Activated CD8-positive, alpha-beta memory T cell treated with anti-CD3 and anti-CD28 coated beads for 4 hours (primary cell): Measurements from ENCODE around the gene GPR171.

ENCODE experiments used
- DNase-seq, 2 donors: peaks; one replicate each; pipeline ENCODE4 v3.0.0-alpha.2; 2020; ENCODE audit warnings: low read depth in 2 of 2

Gene GPR171

DNA sequence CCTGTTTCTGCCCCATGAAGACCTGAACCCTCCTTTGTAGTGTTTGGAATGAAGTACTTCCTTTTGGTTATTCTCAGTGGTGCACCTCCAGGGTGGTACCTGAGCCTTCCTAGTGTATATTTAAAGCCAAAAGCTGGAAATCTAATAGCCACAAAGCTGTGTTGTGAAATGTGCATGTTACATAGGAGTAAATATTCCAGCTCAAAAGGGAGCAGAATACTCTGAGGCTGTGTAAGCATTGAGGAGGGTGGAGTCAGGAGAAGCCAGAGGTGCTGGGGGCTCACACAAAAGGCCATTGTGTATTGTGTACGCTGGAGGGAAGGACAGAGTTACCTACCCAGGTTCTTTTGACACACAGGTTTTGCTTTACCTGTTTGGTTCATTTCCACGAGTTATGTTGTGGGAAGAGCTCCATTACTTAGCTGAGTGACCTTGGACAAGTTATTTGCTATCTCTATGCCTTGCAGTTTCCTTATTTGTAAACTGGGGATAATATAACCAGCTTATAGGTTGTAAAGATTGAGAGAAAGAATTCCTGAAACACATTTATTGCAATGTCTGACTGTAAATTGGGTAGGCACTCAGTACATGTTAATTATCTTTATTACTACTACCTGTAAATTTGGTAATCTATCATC lies 24.7 kb downstream of the GPR171 start:
- DNase-seq = no peak

DNA sequence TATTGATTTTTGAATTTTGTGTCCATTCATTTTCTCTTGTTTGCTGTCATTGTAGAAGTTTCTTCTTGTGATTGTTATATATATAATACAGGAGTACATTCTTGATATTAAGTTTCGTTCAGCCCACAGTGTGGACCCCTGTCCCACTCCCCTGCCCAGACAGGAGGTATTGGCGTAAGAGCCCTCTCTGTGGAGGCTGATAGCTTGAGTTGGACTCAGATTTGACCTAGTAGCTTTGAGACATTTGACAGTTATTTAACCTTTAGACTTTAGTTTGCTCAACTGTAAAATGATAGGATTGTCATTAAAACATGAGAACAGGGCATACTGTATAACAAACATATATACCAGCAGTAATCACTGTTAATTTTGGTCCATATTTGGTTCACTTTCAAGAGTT lies 27.1 kb downstream of the GPR171 start:
- DNase-seq = no peak

DNA sequence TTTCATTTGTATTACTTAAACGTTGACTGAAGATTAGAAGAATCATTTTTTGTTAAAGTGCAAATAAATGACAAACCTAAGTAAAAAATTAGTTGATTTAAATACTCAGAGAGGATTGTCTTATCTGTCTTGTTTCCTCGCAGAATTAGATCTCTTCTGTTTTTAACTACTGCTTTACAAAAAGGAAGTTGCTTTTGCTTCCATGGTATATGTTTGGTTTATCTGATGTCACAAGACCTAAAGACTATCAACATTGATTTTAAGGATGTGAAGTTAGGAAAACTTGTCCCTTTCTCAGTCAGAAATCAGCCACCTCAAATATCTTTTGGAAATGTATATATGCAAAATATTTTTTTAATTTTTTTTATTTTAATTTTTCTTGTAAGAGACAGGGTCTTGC lies 28.7 kb downstream of the GPR171 start:
- DNase-seq = no peak

DNA sequence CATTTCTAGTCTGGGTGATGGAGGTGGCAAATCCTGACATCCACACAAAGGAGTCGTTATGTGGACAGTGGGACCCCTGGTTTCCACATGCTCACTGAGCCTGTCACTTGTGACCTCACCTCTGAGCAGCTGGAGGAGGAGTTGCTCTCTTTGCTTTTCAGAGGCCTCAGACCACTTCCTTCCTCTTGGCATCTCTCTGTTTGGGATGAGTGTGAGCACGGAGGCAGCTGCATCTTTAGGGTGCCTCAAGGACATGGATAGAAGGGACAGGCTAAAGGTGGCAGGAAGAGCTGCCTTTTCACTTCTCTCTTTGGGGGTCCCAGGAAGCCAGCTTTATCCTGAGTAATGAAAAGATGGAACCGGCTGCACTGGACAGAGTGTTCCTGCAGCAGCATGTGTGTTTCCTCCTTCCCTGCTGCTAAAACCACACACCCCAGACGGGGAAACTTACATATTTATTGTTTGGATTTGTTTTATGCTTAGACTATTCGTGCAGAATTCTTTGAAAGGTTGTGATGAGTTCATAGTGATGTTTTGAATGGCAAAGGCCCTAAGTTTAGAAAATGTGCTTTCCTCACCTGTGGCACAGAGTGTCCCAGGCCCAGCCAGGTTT lies 31.8 kb downstream of the GPR171 start:
- no peak for DNase-seq

DNA sequence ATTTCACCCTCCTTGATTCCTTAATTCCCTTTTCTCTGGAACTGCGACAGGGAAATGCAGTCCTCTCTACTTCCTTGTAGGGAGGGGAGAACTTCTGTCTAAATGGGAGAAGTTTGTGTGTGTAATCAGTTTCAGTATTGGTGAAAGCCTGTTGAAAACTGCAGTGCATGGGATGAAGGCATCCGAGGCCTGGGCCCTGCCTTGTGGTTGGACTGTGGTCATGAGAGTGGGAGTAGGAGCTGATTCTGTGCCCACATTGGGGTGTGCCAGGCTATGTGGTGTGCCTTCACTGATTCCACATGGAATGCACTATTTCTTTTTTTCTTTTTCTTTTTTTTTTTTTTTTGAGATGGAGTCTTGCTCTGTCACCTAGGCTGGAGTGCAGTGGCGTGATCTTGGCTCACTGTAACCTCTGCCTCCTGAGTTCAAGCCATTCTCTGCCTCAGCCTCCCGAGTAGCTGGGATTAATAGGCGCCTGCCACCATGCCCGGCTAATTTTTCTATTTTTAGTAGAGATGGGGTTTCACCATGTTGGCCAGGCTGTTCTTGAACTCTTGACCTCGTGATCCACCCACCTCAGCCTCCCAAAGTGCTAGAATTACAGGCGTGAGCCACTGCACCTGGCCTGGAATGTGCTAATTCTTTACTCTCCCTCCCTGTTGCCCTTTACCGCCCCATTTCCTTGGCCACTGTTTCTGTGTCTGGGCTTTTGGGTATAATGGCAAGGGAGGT lies 32.9 kb downstream of the GPR171 start:
- peak; percentile 6 to 12 for DNase-seq

DNA sequence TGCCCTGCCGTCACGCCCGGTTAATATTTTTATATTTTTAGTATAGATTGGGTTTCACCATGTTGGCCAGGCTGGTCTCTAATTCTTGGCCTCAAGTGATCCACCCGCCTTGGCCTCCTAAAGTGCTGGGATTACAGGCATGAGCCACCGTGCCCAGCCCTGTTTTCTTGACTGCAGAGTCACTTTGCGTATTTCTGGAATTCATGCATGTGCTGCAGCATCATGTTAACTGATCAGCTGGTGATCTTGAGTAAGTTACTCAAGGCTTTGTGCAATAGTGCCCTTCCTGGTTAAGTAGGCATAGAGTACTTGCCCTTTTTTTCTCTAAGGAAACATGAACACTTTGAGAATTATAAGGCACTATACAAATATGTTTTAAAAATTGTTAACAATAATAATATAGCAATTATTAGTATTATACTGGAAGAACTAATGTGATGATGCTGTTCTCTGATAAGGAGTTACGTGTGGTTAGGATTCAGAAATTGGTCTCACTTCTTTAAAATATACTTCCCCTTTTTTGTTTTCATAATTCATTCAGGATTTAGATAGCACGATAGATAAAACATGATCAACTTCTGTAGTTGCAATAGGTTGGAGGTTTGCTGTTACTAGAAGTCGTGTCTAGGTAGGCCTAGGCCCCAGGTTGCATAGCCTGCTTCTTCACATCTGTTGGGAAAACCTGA lies 33.6 kb downstream of the GPR171 start:
- no peak for DNase-seq

DNA sequence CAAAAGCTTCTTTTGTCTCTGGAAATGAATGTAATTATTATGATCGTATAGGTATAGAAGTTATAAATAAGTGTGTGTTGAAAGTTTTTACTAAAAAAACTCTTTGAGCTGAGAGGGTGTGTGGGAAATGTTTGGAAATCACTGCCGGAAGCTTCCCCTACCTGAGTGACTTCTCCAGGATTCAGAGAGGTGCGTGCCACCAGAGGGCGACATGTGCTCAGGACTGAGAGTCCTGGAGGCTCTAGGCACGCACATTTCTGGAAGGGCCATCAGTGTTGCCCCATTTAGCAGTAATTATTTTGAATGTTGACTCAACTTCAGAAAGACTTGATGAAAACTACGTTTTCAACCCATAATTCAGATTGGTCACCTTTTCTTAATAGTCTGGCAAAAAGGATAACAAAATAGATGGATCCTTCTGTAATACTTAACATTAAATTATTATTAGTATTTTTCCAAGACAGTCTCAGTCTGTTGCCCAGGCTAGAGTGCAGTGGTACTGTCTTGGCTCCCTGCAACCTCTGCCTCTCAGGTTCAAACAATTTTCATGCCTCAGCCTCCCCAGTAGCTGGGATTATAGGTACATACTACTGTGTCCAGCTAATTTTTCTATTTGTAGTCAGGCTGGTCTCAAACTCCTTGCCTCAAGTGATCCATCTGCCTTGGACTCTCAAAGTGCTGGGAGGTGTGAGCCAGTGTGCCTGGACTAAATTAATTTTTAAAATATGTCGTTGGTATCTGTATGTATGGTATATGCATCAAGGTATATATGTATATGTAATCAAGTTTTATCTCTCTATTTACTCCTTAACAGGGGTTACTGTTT lies 34.5 kb downstream of the GPR171 start:
- peak; percentile 70 to 74 for DNase-seq

DNA sequence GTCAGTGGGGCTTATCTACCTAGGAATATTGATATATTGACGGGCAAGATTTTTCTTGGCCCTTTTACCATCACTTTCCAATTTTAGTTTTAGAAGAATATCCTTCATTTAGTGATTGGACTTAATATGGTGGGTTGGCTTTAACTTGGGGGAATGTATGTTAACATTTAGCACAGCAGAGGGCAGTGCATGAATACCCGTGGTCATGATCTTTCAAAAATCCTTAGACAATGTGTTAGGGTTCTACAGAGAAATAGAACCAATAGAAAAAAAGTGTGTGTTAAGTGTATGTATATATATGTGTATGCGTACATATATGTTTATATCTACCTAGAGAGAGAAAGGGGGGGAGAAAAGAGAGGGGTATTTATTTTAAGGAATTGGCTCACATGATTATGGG lies 36.9 kb downstream of the GPR171 start:
- no peak for DNase-seq

DNA sequence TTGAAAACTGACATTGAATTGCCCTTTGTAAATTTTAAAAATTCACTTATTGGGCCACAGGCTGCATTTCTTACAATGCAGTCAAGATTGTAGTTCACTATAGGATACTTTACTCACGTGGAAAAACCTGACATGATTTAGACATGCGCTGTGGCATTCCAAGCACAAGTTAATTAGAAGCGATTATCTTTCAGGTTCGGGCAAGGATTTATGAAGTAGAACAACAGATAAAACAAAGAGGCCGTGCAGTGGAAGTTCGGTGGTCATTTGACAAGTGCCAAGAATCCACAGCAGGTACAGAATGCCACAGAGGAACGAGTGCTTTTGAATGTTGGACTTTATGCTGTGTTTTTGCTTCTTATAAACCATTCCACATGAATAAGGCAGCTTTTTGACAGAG lies 37.8 kb downstream of the GPR171 start:
- no peak for DNase-seq

DNA sequence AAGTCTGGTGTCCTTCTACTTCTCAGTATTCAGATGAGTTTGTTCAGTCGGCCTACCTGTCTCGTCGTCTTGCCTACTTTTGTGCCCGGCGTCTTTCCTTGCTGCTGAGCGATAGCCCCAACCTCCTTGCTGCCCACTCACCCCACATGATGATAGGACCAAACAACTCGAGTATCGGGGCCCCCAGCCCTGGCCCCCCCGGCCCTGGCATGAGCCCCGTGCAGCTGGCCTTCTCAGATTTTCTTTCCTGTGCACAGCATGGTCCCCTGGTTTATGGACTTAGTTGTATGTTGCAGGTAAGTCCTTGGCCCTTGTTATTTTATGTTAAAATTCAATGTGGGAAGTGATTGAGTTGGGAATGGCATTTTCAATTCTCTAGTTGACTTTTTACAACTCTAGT lies 43.2 kb downstream of the GPR171 start:
- DNase-seq = no peak

DNA sequence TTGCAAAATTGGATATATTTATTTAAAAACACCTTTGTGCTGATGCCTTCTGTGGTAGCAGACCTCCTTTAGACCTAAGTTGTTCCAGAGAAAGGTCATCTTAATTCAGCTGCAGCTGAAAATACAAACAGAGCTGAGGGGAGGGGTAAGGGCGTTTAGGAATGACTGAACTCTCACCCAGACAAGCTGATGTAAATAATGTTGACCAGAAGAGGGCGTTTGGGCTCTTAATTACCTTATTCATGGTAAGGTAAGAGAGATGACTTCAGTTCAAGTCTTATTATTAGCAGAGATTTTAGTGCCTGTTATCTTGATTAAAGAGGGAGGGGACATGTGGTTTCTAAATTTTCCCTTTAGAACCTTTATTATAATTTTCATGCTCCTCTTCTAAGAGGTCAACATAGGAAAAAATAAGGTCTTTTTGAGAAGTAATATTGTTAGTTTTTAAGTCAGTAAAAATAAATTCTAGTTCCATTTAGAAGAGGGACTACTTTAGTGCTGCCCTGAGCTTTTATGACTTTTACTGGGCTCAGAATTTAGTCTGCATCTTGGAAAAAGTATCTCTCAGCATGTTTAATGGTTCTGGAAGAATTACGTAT lies 46.3 kb downstream of the GPR171 start:
- DNase-seq = no peak

DNA sequence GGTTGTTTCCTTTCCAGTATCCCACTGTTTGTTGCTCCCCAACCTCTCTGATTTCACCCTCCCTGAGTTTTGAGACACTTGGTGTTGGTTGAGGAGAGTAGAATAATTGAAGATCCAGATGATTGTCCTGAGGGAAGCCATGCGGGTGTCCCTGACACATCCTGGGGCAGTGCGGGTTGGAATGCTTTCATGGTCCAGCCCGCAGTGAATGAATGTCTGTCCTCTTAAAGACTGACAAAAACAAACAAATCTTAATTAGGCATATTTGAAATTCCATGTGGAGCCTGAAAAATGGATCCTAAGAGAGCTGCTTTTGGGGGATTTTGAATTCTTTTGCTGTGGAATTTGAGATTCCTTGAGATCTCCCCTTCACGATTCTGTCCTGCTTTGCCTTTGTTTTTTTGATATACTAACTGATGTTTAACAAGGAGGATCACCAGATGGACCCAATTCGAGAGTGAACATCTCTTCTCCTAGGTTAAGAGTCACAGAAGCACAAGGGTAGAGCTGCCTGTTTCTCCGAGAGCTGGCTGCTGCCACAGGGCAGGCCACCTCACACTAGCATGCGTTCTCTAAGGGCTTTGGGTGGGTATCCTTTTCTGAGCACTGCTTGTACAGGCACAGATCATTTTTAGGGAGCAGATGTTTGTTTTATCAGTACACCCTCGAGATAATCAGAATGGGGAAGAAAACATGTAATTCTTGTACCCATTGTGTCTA lies 47.4 kb downstream of the GPR171 start:
- no peak for DNase-seq

DNA sequence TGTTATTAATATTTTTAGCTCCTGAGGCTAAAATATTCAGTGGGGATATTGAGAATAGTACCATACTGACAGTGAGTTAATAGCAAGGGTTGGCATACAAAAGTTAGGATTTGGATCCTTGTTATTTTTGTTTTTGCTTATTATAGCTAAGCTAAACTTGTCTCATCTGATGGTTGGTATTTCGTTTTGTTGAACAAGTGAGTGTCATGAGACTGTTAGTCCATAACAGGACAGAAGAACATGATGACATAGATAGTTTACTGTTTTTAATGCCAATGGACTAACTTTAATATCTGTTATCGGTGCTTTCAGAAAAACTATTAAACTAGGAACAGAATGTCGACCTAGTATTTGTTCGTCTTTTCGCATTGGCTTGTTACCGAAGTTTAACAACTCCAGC lies 48.5 kb downstream of the GPR171 start:
- no peak for DNase-seq

DNA sequence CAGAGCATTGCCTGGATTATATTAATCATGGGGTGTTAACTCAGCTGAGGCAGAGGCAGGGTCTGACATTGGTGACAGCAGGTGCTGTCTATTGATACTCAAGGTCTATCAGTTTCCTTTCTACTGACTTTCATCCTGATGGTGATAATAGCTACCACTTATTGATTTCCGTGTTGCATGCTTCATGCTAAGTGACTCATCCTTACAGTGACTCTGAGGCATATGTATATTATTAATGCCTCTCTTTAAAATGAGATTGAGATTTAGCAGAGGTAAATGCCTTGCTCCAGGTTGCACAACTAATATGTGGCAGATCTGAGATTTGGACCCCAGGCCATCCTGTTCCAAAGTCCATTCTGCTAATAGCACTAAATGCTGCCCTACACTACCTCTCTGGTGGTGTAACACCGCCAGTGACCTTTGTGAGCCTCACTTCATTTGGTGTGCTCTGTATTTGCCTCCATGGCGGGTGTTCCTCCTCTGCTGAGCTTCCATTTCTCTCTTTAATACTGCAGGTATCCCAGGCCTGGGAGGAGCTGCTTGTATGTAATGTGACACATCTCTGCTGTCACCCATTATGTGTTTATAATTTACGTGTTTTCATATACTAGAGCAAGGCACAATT lies 50.4 kb downstream of the GPR171 start:
- DNase-seq = no peak
